ENCODE data around the gene FN1. TPM values are rescaled to one million over a fixed set of nuclear protein-coding genes. Genes with fewer than 3 reads are reported as not detected.

Gene FN1
- polyA plus RNA-seq, 1 of the 3 experiments (the other 2 are of a cell fraction): 1,671 TPM

- Histone ChIP-seq H3K27me3 (ENCODE audit: insufficient read depth) (no peaks in the 10 kb centered on the region), H4K20me1 (ENCODE audit: insufficient read depth) (no peaks in the 10 kb centered on the region), H2AFZ (ENCODE audit: low read depth) (no peak overlapping the region), H3K4me1 (ENCODE audit: control insufficient read depth in 1 of 2, insufficient read depth in 2 of 2, low read depth in 1 of 2, low read length in 1 of 2) (no peaks in the 10 kb centered on the region; a peak in 1 of 4 replicates), H3K4me3 (ENCODE audit: low read depth in 2 of 2, low read length in 1 of 2) (no peak overlapping the region), H3F3A (replicated peaks; ENCODE audit: insufficient read depth) (peaks cover 7% of the 10 kb centered on the region), H3K9ac (no peak overlapping the region), H3K79me2 (ENCODE audit: insufficient read depth) (no peaks in the 10 kb centered on the region), H3K36me3 (replicated peaks in 1 of 2; ENCODE audit: control insufficient read depth in 1 of 2, insufficient read depth in 2 of 2, low read length in 1 of 2) (no peaks in the 10 kb centered on the region), H3K27ac (ENCODE audit: low read depth in 2 of 2, low read length in 1 of 2) (no peak overlapping the region), H3K4me2 (no peak overlapping the region), H3K9me3 (no peaks in the 10 kb centered on the region), H3K9me2 (no peaks in the 10 kb centered on the region)
- no peak for TF ChIP-seq MXI1 (IDR thresholded peaks at IDR 0.05; ENCODE audit: low read depth, low read length)
- TF ChIP-seq SIN3A (IDR thresholded peaks at IDR 0.05; ENCODE audit: borderline replicate concordance, low read depth, low read length): no peak
- TF ChIP-seq EZH2phosphoT487 (IDR thresholded peaks at IDR 0.05; ENCODE audit: borderline replicate concordance, low read depth): no peak
- no peak for TF ChIP-seq FOSL2 (IDR thresholded peaks at IDR 0.05; ENCODE audit: borderline replicate concordance, low read depth)
- no peak for DNase-seq
- WGBS (ENCODE audit: low lambda C conversion rate): 85% methylated on average over 4 of the region's 4 CpGs
- ChIA-PET CTCF (interaction anchor here (1.3 kb wide), 1 partner anchor 378 kb away, joined by 3 read pairs; no protein-coding TSS in a partner anchor), POLR2A (no interaction called here)
Measured at GRCh38 chr2:215450188-215451011, 14.5 kb upstream of the FN1 start.

DNA sequence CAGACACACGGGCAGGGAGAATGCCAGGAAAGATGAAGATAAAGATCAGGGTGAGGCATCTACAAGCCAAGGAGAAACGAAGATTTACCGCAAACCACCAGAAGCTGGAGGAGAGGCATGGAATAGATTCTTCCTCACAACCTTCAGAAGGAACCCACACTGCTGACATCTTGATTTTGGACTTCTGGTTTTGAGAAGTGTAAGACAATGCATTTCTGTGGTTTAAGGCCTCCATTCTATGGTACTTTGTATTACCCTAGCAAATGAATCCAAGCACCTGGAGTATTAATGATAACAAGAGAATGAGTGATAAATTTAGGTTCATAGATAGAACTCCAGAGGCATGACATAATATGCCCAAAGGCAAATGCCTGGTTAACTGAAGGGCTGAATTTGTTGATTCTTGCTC, 11.8 kb upstream of the FN1 start:
- DNase-seq: no peak
- H3F3A ChIP-seq (replicated peaks; ENCODE audit: insufficient read depth): peaks cover 7% of the 10 kb centered on the region
- H3K27me3 ChIP-seq (ENCODE audit: insufficient read depth): no peaks in the 10 kb centered on the region
- no peaks in the 10 kb centered on the region for H3K9me3 ChIP-seq
- 78% methylated on average over 3 of the region's 3 CpGs for WGBS (ENCODE audit: low lambda C conversion rate)
- no peaks in the 10 kb centered on the region for H3K36me3 ChIP-seq (replicated peaks in 1 of 2; ENCODE audit: control insufficient read depth in 1 of 2, insufficient read depth in 2 of 2, low read length in 1 of 2)
- TF ChIP-seq FOXJ3 (CRISPR knock-in tag; IDR thresholded peaks at IDR 0.05) (no peak), TAF1 (IDR thresholded peaks at IDR 0.05; ENCODE audit: borderline replicate concordance, low read depth, low read length) (no peak), RCOR1 (IDR thresholded peaks at IDR 0.05; ENCODE audit: low read length) (no peak), TCF12 (IDR thresholded peaks at IDR 0.05) (no peak), CHD2 (IDR thresholded peaks at IDR 0.05; ENCODE audit: low read length, partially characterized antibody) (no peak), GABPA (IDR thresholded peaks at IDR 0.05; ENCODE audit: low read depth) (no peak), PBX3 (IDR thresholded peaks at IDR 0.05) (no peak), ZBTB33 (IDR thresholded peaks at IDR 0.05; ENCODE audit: borderline replicate concordance, low read depth) (no peak), POLR2AphosphoS5 (IDR thresholded peaks at IDR 0.05; ENCODE audit: low read depth, low read length) (no peak), MEF2A (IDR thresholded peaks at IDR 0.05; ENCODE audit: borderline replicate concordance, low read depth) (no peak), TEAD4 (IDR thresholded peaks at IDR 0.05; ENCODE audit: borderline replicate concordance, insufficient read depth) (no peak), JUND (IDR thresholded peaks at IDR 0.05) (no peak)
- TF ChIP-seq, protein P1, sequence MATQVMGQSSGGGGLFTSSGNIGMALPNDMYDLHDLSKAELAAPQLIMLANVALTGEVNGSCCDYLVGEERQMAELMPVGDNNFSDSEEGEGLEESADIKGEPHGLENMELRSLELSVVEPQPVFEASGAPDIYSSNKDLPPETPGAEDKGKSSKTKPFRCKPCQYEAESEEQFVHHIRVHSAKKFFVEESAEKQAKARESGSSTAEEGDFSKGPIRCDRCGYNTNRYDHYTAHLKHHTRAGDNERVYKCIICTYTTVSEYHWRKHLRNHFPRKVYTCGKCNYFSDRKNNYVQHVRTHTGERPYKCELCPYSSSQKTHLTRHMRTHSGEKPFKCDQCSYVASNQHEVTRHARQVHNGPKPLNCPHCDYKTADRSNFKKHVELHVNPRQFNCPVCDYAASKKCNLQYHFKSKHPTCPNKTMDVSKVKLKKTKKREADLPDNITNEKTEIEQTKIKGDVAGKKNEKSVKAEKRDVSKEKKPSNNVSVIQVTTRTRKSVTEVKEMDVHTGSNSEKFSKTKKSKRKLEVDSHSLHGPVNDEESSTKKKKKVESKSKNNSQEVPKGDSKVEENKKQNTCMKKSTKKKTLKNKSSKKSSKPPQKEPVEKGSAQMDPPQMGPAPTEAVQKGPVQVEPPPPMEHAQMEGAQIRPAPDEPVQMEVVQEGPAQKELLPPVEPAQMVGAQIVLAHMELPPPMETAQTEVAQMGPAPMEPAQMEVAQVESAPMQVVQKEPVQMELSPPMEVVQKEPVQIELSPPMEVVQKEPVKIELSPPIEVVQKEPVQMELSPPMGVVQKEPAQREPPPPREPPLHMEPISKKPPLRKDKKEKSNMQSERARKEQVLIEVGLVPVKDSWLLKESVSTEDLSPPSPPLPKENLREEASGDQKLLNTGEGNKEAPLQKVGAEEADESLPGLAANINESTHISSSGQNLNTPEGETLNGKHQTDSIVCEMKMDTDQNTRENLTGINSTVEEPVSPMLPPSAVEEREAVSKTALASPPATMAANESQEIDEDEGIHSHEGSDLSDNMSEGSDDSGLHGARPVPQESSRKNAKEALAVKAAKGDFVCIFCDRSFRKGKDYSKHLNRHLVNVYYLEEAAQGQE (IDR thresholded peaks at IDR 0.05; ENCODE audit: low read depth, low read length): no peak
- TF ChIP-seq, protein P2, sequence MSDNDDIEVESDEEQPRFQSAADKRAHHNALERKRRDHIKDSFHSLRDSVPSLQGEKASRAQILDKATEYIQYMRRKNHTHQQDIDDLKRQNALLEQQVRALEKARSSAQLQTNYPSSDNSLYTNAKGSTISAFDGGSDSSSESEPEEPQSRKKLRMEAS (IDR thresholded peaks at IDR 0.05; ENCODE audit: low read depth): no peak
- H3K4me2 ChIP-seq: no peak overlapping the region
- H3K9ac ChIP-seq: no peak overlapping the region
- H3K27ac ChIP-seq (ENCODE audit: low read depth in 2 of 2, low read length in 1 of 2): no peak overlapping the region
- H4K20me1 ChIP-seq (ENCODE audit: insufficient read depth): no peaks in the 10 kb centered on the region
- H3K79me2 ChIP-seq (ENCODE audit: insufficient read depth): no peaks in the 10 kb centered on the region
- H3K4me1 ChIP-seq (ENCODE audit: control insufficient read depth in 1 of 2, insufficient read depth in 2 of 2, low read depth in 1 of 2, low read length in 1 of 2): no peaks in the 10 kb centered on the region
- ChIA-PET POLR2A (no interaction called here), CTCF (no interaction called here)
- H2AFZ ChIP-seq (ENCODE audit: low read depth): no peak overlapping the region
- no peak overlapping the region for H3K4me3 ChIP-seq (ENCODE audit: low read depth in 2 of 2, low read length in 1 of 2)
- no peaks in the 10 kb centered on the region for H3K9me2 ChIP-seq

Data from SK-N-SH (cell line).